ENCODE measurements around the gene CACNA1A. TPM values are rescaled to one million over a fixed set of nuclear protein-coding genes. Genes with fewer than 3 reads are reported as not detected.

Gene CACNA1A
- total and polyA plus RNA-seq, 2 of the 13 experiments (the other 11 are each of a cell fraction or from before 2014, with no cell fraction given), result not detected

GRCh38 chr19:13164343-13165161, 341.7 kb downstream of the CACNA1A start (continued):
- TF ChIP-seq, protein P1, sequence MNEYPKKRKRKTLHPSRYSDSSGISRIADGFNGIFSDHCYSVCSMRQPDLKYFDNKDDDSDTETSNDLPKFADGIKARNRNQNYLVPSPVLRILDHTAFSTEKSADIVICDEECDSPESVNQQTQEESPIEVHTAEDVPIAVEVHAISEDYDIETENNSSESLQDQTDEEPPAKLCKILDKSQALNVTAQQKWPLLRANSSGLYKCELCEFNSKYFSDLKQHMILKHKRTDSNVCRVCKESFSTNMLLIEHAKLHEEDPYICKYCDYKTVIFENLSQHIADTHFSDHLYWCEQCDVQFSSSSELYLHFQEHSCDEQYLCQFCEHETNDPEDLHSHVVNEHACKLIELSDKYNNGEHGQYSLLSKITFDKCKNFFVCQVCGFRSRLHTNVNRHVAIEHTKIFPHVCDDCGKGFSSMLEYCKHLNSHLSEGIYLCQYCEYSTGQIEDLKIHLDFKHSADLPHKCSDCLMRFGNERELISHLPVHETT (CRISPR knock-in tag; conservative IDR thresholded peaks at IDR 0.05), result peak; percentile 63
- TF ChIP-seq RCOR2 (CRISPR knock-in tag; IDR thresholded peaks at IDR 0.05) (0 out of 2 replicates have a peak, but pooled peaks have one; percentile 49), HBP1 (CRISPR knock-in tag; IDR thresholded peaks at IDR 0.05; ENCODE audit: low read depth) (no peak; the same call in 1 of the 2 replicates)

DNA sequence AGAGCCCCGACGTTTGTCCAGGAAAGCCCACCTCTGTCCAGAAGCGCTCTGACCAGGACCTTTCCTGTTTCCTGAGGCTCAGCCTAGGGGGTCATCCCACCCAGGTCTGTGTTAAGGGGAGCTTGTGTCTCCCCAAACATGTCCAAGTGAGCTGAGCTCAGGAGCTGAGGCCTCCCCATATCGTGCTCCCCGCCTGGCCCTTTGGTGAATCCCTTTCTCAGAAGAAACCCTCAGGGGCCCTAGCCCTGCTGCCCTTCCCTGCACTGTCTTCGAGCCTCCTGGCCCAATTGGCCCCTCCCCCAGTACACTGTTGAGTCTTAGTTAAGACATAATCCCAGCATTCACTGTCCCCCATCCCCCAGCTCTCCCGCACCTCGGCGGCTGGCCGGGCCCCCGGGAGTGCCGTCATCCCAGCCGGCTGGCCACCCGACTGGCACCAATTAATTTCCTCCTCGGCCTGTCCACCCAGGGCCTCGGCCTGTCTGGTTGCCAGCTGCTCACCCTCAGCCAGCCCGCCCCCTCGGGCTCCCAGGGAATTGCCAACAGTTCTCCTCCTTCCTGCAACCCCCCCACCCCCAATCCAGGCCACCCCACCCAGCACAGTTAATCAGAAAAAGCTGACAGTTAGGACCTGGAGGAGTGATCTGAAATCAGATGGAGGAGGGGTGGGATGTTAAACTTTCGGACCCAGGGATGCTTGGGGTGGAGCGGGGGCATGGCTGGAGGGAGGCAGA, 342.5 kb downstream of the CACNA1A start:
- no peaks in the 10 kb centered on the region for H3K27me3 ChIP-seq (ENCODE audit: control insufficient read depth in 1 of 2, insufficient read depth in 2 of 2, low read length in 2 of 2)
- H3K4me1 ChIP-seq (ENCODE audit: insufficient read depth, low read length), result peaks cover 61% of the 10 kb centered on the region
- ChIA-PET CTCF (ENCODE audit: low intra/inter-chr PET ratio, low total read pairs) (no interaction called here), POLR2A (interaction anchor here (0.6 to 10.2 kb wide), 22 partner anchors 7 to 891 kb away, joined by 3 to 108 read pairs (median 4); partner anchors contain the start of genes IER2, NACC1, STX10 and TRMT1)
- no peak for FAIRE-seq
- peak overlapping the region; percentile 63 to 81 (median 64) for H3K4me3 ChIP-seq (replicated peaks in 1 of 3; ENCODE audit: insufficient read depth in 1 of 3, low read depth in 2 of 3, low read length in 3 of 3)
- intact Hi-C loops (cut with micrococcal nuclease; ENCODE audit: unreplicated experiment) (no loop called here), in situ Hi-C loops (cut with HindIII; ENCODE audit: extremely low pct_ligation_motif_present, low pct_unique_long_range_greater_than_20kb) (no loop called here)
- no TSS peak for BruUV-seq (replicated peaks)
- peak; percentile 60 for DNase-seq (ENCODE audit: low spot score)
- ATAC-seq, result peak; percentile 28
- no peaks in the 10 kb centered on the region for H3K36me3 ChIP-seq (replicated peaks in 1 of 2; ENCODE audit: control insufficient read depth in 1 of 2, insufficient read depth in 2 of 2, low read length in 2 of 2)
- H3K4me2 ChIP-seq (ENCODE audit: low read depth, low read length), result peak overlapping the region; percentile 100
- H4K20me1 ChIP-seq (ENCODE audit: insufficient read depth, low read length), result no peaks in the 10 kb centered on the region
- H2AFZ ChIP-seq (ENCODE audit: low read length), result no peak overlapping the region
- WGBS (ENCODE audit: low lambda C conversion rate), result 0% methylated on average over 7 of the region's 20 CpGs
- no peaks in the 10 kb centered on the region for H3K9me3 ChIP-seq (ENCODE audit: low read length)
- peak overlapping the region; percentile 97 for H3K9ac ChIP-seq (ENCODE audit: insufficient read depth, low read depth, low read length)
- peak overlapping the region; percentile 99 for H3K27ac ChIP-seq (ENCODE audit: extremely low read length, insufficient read depth, low read length)
- no peaks in the 10 kb centered on the region for H3K79me2 ChIP-seq (ENCODE audit: insufficient read depth, low read length)
- no peak for TF ChIP-seq SUZ12 (IDR thresholded peaks at IDR 0.05; ENCODE audit: low read depth, low read length)
- TF ChIP-seq, protein P2, sequence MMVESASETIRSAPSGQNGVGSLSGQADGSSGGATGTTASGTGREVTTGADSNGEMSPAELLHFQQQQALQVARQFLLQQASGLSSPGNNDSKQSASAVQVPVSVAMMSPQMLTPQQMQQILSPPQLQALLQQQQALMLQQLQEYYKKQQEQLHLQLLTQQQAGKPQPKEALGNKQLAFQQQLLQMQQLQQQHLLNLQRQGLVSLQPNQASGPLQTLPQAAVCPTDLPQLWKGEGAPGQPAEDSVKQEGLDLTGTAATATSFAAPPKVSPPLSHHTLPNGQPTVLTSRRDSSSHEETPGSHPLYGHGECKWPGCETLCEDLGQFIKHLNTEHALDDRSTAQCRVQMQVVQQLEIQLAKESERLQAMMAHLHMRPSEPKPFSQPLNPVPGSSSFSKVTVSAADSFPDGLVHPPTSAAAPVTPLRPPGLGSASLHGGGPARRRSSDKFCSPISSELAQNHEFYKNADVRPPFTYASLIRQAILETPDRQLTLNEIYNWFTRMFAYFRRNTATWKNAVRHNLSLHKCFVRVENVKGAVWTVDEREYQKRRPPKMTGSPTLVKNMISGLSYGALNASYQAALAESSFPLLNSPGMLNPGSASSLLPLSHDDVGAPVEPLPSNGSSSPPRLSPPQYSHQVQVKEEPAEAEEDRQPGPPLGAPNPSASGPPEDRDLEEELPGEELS (CRISPR knock-in tag; IDR thresholded peaks at IDR 0.05), result no peak
- TF ChIP-seq NRL (CRISPR knock-in tag; IDR thresholded peaks at IDR 0.05; ENCODE audit: borderline replicate concordance), result 0 out of 2 replicates have a peak, but pooled peaks have one; percentile 41
- TF ChIP-seq, protein P3, sequence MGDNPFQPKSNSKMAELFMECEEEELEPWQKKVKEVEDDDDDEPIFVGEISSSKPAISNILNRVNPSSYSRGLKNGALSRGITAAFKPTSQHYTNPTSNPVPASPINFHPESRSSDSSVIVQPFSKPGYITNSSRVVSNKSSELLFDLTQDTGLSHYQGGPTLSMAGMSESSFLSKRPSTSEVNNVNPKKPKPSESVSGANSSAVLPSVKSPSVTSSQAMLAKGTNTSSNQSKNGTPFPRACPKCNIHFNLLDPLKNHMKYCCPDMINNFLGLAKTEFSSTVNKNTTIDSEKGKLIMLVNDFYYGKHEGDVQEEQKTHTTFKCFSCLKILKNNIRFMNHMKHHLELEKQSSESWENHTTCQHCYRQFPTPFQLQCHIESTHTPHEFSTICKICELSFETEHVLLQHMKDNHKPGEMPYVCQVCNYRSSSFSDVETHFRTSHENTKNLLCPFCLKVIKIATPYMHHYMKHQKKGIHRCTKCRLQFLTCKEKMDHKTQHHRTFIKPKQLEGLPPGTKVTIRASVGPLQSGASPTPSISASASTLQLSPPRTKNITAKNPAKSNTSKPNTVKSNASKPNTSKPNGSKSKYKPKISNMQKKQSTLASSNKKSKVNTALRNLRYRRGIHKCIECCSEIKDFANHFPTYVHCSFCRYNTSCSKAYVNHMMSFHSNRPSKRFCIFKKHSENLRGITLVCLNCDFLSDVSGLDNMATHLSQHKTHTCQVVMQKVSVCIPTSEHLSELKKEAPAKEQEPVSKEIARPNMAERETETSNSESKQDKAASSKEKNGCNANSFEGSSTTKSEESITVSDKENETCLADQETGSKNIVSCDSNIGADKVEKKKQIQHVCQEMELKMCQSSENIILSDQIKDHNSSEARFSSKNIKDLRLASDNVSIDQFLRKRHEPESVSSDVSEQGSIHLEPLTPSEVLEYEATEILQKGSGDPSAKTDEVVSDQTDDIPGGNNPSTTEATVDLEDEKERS (CRISPR knock-in tag; IDR thresholded peaks at IDR 0.05), result no peak
- TF ChIP-seq, protein P4, sequence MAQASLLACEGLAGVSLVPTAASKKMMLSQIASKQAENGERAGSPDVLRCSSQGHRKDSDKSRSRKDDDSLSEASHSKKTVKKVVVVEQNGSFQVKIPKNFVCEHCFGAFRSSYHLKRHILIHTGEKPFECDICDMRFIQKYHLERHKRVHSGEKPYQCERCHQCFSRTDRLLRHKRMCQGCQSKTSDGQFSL (CRISPR knock-in tag; IDR thresholded peaks at IDR 0.05), result no peak

All from HepG2 (cell line).